K562 (cell line): ENCODE data around the gene NACAD. TPM values are rescaled to one million over a fixed set of nuclear protein-coding genes. Genes with fewer than 3 reads are reported as not detected.

ENCODE experiments used
- ATAC-seq: fragments of 200-7000 bp; cut with Tn5 transposase; 3 replicates; pipeline ENCODE4 v1.9.1; 2020; ENCODE audit warnings: moderate library complexity
- BruUV-seq: library from RNA; stranded (reverse); fragments of 400-500 nt; replicated peaks from 2 replicates; lab custom pipeline; 2021; lab: Mats Ljungman, UMichigan
- CTCF ChIA-PET: fragments of 300-600 bp; formaldehyde crosslinking; extraction: SDS; loops from one replicate; lab custom pipeline; 2021; ENCODE audit warnings: low intra/inter-chr PET ratio; lab: Yijun Ruan, JAX
- POLR2A ChIA-PET: fragments of 300-600, 350-650 bp; sonication (Branson Sonifier 250); formaldehyde crosslinking; extraction: SDS; loops from one replicate; lab custom pipeline; 2021; ENCODE audit warnings: antibody characterized with exemption, inconsistent platforms; lab: Yijun Ruan, JAX
- DNase-seq, 4 experiments: peaks; one replicate each; pipeline versions ENCODE4 v3.0.0 to v3.0.0-alpha.2; 2011 to 2018; ENCODE audit warnings: low spot score in 3 of 4, mixed read lengths in 3 of 4; ENCODE audit errors: extremely low read depth in 1 of 4
- FAIRE-seq: peaks from 2 replicates; lab custom pipeline; 2011; peaks lifted over from hg19 to GRCh38; lab: Jason Lieb, UNC
- H2AFZ ChIP-seq: 2 replicates; pipeline ENCODE4 v1.6.0; 2011; ENCODE audit warnings: low read depth, low read length, control low read depth, inconsistent platforms
- H3K27ac ChIP-seq: fragments of 200-600 bp; 3 replicates; pipeline ENCODE4 v1.8.0; 2011; ENCODE audit warnings: low read depth, mild to moderate bottlenecking, control low read depth, inconsistent platforms, low read length, moderate library complexity, mixed read lengths; ENCODE audit errors: extremely low read depth
- H3K27me3 ChIP-seq, 2 experiments: fragments of 300-600 bp in 1 of 2; 2 replicates in 1 of 2; 3 replicates in 1 of 2; pipeline versions ENCODE4 v1.6.0 to v1.8.0; 2011; ENCODE audit warnings: inconsistent platforms in 2 of 2, low read length in 2 of 2, mild to moderate bottlenecking in 1 of 2, mixed read lengths in 1 of 2, moderate library complexity in 1 of 2; ENCODE audit not compliant: control insufficient read depth in 2 of 2, insufficient read depth in 2 of 2
- H3K36me3 ChIP-seq: fragments of 300-600 bp; 3 replicates; pipeline ENCODE4 v1.8.0; 2011; ENCODE audit warnings: mild to moderate bottlenecking, low read length, inconsistent platforms; ENCODE audit not compliant: control insufficient read depth, insufficient read depth
- H3K4me1 ChIP-seq, 2 experiments: fragments of 200-600 bp in 1 of 2; replicated peaks in 1 of 2; 2 replicates in 1 of 2; 3 replicates in 1 of 2; pipeline versions ENCODE4 v1.5.1 to v1.8.0; 2011; ENCODE audit warnings: inconsistent platforms in 2 of 2, low read length in 2 of 2, mild to moderate bottlenecking in 1 of 2, mixed read lengths in 1 of 2, moderate library complexity in 1 of 2; ENCODE audit not compliant: control insufficient read depth in 2 of 2, insufficient read depth in 2 of 2
- H3K4me2 ChIP-seq: 2 replicates; pipeline ENCODE4 v1.6.1; 2011; ENCODE audit warnings: low read length, control low read depth, inconsistent platforms, mixed read lengths; ENCODE audit not compliant: insufficient read depth
- H3K4me3 ChIP-seq: fragments of 200-600 bp; sonication (generic), shearing (Covaris generic); 2 replicates; pipeline ENCODE4 v1.5.1; 2016; ENCODE audit warnings: control low read depth, inconsistent platforms
- H3K79me2 ChIP-seq: fragments of 200-600 bp; 3 replicates; pipeline ENCODE4 v1.8.0; 2011; ENCODE audit warnings: low read length, inconsistent platforms; ENCODE audit not compliant: control insufficient read depth, insufficient read depth
- H3K9ac ChIP-seq, 2 experiments: 2 replicates each; pipeline versions ENCODE4 v1.6.0 to v1.6.1; 2011; ENCODE audit warnings: low read depth in 2 of 2, low read length in 2 of 2, control low read depth in 1 of 2, inconsistent platforms in 1 of 2, mild to moderate bottlenecking in 1 of 2, mixed read lengths in 1 of 2; ENCODE audit not compliant: insufficient read depth in 1 of 2
- H3K9me1 ChIP-seq: one replicate; pipeline ENCODE4 v1.6.0; 2011; ENCODE audit warnings: inconsistent platforms, mild to moderate bottlenecking, low read length, moderate library complexity; ENCODE audit not compliant: control insufficient read depth, insufficient read depth
- H3K9me3 ChIP-seq: replicated peaks from 2 replicates; pipeline ENCODE4 v1.5.1; 2011; ENCODE audit warnings: low read depth, low read length, inconsistent platforms; ENCODE audit not compliant: control insufficient read depth, insufficient read depth
- H4K20me1 ChIP-seq: replicated peaks from 2 replicates; pipeline ENCODE4 v1.6.1; 2011; ENCODE audit warnings: low read length, inconsistent platforms, mixed read lengths; ENCODE audit not compliant: control insufficient read depth, insufficient read depth
- HDAC3 ChIP-seq: fragments of 450-650 bp; IDR thresholded peaks from 2 replicates; pipeline ENCODE4 v1.6.1; 2018; ENCODE audit warnings: borderline replicate concordance, mild to moderate bottlenecking, moderate library complexity; ENCODE audit not compliant: partially characterized antibody
- POLR2A ChIP-seq: fragments of 450-650 bp; conservative IDR thresholded peaks from 2 replicates; pipeline ENCODE4 v1.6.1; 2016
- POLR2G ChIP-seq: fragments of 200-400 bp; formaldehyde crosslinking; IDR thresholded peaks from 2 replicates; pipeline ENCODE4 v1.6.1; 2017; ENCODE audit warnings: low read depth, mild to moderate bottlenecking, antibody characterized with exemption, low read length, moderate library complexity
- ZNF384 ChIP-seq: IDR thresholded peaks from 2 replicates; pipeline ENCODE4 v1.6.1; 2012; ENCODE audit warnings: low read depth, low read length, improper control_type of control experiment
- WGBS: fragments of 100-300 bp; shearing (Covaris generic); methylation state at CpG from one replicate; pipeline ENCODE4 v1.1.6; 2016; ENCODE audit warnings: low coverage, mixed read lengths; ENCODE audit not compliant: insufficient coverage; ENCODE audit errors: missing lambda C conversion rate; 5-methylcytosine and 5-hydroxymethylcytosine counted together
- in situ Hi-C: fragments of 300-500 bp; cut with MboI; formaldehyde crosslinking; loops from 4 replicates; pipeline ENCODE4 v1.15.0; 2018; ENCODE audit warnings: inconsistent platforms, mixed read lengths
- intact Hi-C: fragments of 100-400 bp; cut with micrococcal nuclease; formaldehyde crosslinking; loops from 2 replicates; pipeline ENCODE4 v1.14.2; 2022
- polyA plus RNA-seq, 8 experiments: library from polyadenylated mRNA; depleted of rRNA in 4 of 8; stranded (reverse) in 5 of 8; unstranded in 3 of 8; fragments of >200 nt; fragmentation: Nextera tagmentation in 2 of 8; fragmentation: Illumina TruSeq in 1 of 8; extraction: Ambion mirVana in 2 of 8; extraction: Trizol in 1 of 8; gene quantifications; 2 replicates each; pipeline versions ENCODE4 v1.2.1 to v1.2.3, GENCODE V29; 2011 to 2014; ENCODE audit warnings: inconsistent platforms in 1 of 8, missing spikeins in 1 of 8
- total RNA-seq, 7 experiments: library from RNA; depleted of rRNA in 6 of 7; stranded (reverse); fragments of >200 nt in 6 of 7; fragmentation: Illumina TruSeq in 2 of 7; extraction: Trizol in 2 of 7; gene quantifications; 2 replicates each; pipeline versions ENCODE4 v1.2.1 to v1.2.3, GENCODE V29; 2011 to 2021; ENCODE audit warnings: low replicate concordance in 1 of 7
- TF ChIP-seq, protein P1 (sequence below): sonication (generic); formaldehyde crosslinking; IDR thresholded peaks from 2 replicates; pipeline ENCODE4 v1.8.0; 2022; ENCODE audit warnings: mild to moderate bottlenecking, missing genetic modification reagents

NACAD gene
- total and polyA plus RNA-seq, 9 of the 15 experiments (the other 6 are each of a cell fraction or from before 2014, with no cell fraction given), result under 0.01 to 0.03 (median 0.02) TPM; not detected in 5

DNA sequence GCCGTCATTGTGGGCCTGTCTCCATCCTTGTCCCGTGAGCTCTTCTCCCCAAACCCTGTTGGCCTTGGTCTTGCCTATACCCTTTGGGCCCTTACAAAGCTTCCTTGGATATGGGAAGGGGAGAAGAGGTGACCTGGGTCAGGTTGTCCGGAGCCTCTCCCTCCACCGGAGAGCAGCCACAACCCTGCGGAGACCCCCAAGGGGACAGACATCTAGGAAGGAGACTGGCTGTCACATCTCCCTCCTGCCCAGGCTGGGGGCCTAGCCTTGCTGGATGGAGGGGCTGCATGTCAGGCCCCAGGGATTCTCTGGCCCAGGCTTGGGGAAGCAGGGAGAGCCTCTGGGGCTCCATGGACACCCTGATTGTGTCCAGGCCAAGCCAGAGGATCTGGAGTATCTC lies 11.8 kb downstream of the NACAD start (continued):
- TF ChIP-seq ZNF384, result no peak

DNA sequence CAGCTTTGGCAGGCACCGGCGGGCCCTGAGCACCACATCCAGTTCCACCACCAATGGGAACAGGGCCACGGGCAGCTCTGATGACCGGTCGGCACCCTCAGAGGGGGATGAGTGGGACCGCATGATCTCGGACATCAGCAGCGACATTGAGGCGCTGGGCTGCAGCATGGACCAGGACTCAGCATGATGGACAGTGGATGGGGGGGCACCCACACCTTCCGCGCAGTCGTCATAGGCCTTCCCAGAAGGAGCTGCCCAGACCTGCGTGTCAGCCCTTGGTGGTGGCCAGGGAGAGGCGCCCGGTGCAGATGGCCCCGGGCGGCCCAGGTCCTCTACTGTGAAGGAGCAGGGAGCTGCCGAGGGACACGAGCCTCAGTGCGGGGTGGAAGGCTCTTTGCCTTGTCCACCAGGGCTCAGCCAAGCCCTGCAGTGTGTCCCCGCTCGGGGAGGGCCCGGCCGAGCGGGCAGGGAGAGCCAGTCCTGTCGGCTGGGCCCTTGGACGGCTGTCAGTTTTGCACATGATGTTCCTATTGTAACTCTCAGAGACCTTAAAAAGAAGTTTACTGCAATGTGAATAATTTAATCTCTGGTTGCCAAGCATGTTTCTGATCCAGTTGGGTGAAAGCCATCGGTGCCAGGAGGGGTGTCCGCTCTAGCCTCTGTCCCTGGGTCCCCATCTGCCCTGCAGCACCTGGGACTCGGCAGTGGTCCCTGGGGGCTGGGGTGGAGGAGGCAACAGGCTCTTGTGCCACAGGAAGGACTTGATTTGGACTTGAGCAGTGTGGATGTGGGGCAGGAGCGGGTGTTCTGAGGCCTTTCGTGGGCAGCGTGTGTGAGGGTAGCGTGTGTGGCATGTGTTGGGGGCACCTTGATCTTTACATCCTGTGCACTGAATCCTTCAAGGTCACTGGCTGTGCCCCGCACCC lies 12.6 kb downstream of the NACAD start:
- ATAC-seq (no peak), DNase-seq (no peak), FAIRE-seq (no peak)
- H3K4me2 ChIP-seq, result no peak overlapping the region
- intact Hi-C loops (loop anchor here (10.0 kb wide), 1 partner anchor 101 kb away; the partner anchor contains the start of gene MYO1G), in situ Hi-C loops (no loop called here)
- H3K9ac ChIP-seq, result peak overlapping the region in 1 of 2 experiments; percentile 58; a peak in 2 of 4 replicates
- no TSS peak for BruUV-seq
- no peaks in the 10 kb centered on the region for H3K79me2 ChIP-seq
- no peak overlapping the region for H3K27ac ChIP-seq
- H3K27me3 ChIP-seq, result no peaks in the 10 kb centered on the region
- peaks cover 4% of the 10 kb centered on the region; the same call in 1 of the 2 replicates for H4K20me1 ChIP-seq
- H3K9me3 ChIP-seq, result no peaks in the 10 kb centered on the region
- ChIA-PET CTCF (no interaction called here), POLR2A (interaction anchor here (0.7 to 1.0 kb wide), 2 partner anchors 13 to 29 kb away, joined by 3 to 7 read pairs; no protein-coding TSS in a partner anchor)
- TF ChIP-seq POLR2A (no peak), POLR2G (peak; percentile 59), HDAC3 (no peak)
- TF ChIP-seq, protein P1, sequence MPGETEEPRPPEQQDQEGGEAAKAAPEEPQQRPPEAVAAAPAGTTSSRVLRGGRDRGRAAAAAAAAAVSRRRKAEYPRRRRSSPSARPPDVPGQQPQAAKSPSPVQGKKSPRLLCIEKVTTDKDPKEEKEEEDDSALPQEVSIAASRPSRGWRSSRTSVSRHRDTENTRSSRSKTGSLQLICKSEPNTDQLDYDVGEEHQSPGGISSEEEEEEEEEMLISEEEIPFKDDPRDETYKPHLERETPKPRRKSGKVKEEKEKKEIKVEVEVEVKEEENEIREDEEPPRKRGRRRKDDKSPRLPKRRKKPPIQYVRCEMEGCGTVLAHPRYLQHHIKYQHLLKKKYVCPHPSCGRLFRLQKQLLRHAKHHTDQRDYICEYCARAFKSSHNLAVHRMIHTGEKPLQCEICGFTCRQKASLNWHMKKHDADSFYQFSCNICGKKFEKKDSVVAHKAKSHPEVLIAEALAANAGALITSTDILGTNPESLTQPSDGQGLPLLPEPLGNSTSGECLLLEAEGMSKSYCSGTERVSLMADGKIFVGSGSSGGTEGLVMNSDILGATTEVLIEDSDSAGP (CRISPR knock-in tag), result no peak
- WGBS, result 82% methylated on average over 20 of the region's 35 CpGs
- no peak overlapping the region for H2AFZ ChIP-seq
- no peaks in the 10 kb centered on the region for H3K9me1 ChIP-seq
- no peak overlapping the region for H3K4me3 ChIP-seq
- H3K4me1 ChIP-seq, result peaks cover 0 to 23% of the 10 kb centered on the region in 2 experiments; a peak in 1 of 5 replicates
- H3K36me3 ChIP-seq, result peaks cover 60% of the 10 kb centered on the region; the same call in 2 of the 3 replicates
